ENCODE measurements around the gene FLG. TPM values are rescaled to one million over a fixed set of nuclear protein-coding genes. Genes with fewer than 3 reads are reported as not detected.

FLG gene
- total RNA-seq = not detected in 2 replicates

DNA sequence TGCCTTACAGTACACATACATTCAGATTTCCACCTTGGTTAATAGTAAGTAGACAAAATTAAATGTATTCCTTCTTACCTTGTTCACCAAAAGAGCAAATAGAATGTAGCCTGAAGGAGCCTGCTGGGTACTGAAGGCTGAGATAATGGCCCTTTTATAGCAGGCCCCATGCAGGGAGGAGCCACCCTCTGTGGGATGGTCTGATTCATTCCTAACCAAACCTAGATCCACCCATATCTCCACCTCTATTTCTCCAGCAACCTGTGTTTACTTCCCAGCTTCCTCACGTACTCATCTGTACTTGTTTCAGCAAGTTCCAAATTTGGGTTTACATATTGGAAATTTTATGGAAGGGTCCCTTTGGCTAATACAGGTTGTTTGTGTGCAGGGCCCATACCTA, at the start of gene FLG:
Gene FLG (minus strand): TSS at position 129 of the 400 bp plus-strand sequence. CDS start 9,783 bp downstream, outside the sequence.
- H3K4me3 ChIP-seq (ENCODE audit: low read depth, low read length) = peak within 1 kb of the TSS; percentile 36
- H3K36me3 ChIP-seq (ENCODE audit: control insufficient read depth, insufficient read depth, low read length) = no peaks in the 10 kb centered on the region
- TF ChIP-seq, protein P1, sequence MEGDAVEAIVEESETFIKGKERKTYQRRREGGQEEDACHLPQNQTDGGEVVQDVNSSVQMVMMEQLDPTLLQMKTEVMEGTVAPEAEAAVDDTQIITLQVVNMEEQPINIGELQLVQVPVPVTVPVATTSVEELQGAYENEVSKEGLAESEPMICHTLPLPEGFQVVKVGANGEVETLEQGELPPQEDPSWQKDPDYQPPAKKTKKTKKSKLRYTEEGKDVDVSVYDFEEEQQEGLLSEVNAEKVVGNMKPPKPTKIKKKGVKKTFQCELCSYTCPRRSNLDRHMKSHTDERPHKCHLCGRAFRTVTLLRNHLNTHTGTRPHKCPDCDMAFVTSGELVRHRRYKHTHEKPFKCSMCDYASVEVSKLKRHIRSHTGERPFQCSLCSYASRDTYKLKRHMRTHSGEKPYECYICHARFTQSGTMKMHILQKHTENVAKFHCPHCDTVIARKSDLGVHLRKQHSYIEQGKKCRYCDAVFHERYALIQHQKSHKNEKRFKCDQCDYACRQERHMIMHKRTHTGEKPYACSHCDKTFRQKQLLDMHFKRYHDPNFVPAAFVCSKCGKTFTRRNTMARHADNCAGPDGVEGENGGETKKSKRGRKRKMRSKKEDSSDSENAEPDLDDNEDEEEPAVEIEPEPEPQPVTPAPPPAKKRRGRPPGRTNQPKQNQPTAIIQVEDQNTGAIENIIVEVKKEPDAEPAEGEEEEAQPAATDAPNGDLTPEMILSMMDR (IDR thresholded peaks at IDR 0.05; ENCODE audit: insufficient read depth, low read length, poor library complexity, severe bottlenecking) = no peak
- H3K27me3 ChIP-seq (ENCODE audit: control insufficient read depth, insufficient read depth, low read length) = no peaks in the 10 kb centered on the region
- DNase-seq (ENCODE audit: low read depth) = no peak

GRCh38 chr1:152374451-152374850, 49.4 kb upstream of the FLG start:
- no peak for DNase-seq (ENCODE audit: low read depth)
- Histone ChIP-seq H3K36me3 (ENCODE audit: control insufficient read depth, insufficient read depth, low read length) (no peaks in the 10 kb centered on the region), H3K4me3 (ENCODE audit: low read depth, low read length) (no peak overlapping the region), H3K27me3 (ENCODE audit: control insufficient read depth, insufficient read depth, low read length) (no peaks in the 10 kb centered on the region)
- TF ChIP-seq, protein P1 (IDR thresholded peaks at IDR 0.05; ENCODE audit: insufficient read depth, low read length, poor library complexity, severe bottlenecking) = no peak

- H3K36me3 ChIP-seq (ENCODE audit: control insufficient read depth, insufficient read depth, low read length) = no peaks in the 10 kb centered on the region
- H3K27me3 ChIP-seq (ENCODE audit: control insufficient read depth, insufficient read depth, low read length) = no peaks in the 10 kb centered on the region
- no peak for DNase-seq (ENCODE audit: low read depth)
These were observed 47.6 kb upstream of the FLG start for GRCh38 chr1:152372672-152373071.

DNA sequence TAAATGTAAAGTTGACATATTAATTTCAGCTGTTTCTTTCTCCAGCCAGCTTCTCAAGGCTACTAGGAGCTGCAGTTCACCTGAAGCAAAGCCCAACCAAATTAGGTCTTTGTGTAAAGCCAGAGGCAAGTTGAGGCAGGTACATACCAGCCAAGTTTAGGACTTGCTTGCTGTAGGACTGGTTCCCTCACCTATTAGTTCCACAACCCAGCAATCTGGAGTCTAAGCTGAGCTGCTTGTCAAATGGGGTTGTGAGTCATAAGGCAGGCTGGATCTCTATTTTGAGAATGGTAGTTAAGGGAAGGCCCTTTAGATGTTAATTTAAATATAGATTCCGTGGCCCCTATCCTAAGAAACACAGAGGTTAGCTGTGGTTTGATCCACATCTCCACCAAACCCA, 42.4 kb upstream of the FLG start:
- TF ChIP-seq, protein P1 (IDR thresholded peaks at IDR 0.05; ENCODE audit: insufficient read depth, low read length, poor library complexity, severe bottlenecking) = no peak
- Histone ChIP-seq H3K27me3 (ENCODE audit: control insufficient read depth, insufficient read depth, low read length) (no peaks in the 10 kb centered on the region), H3K4me3 (ENCODE audit: low read depth, low read length) (no peak overlapping the region), H3K36me3 (ENCODE audit: control insufficient read depth, insufficient read depth, low read length) (no peaks in the 10 kb centered on the region)
- DNase-seq (ENCODE audit: low read depth) = no peak

More at GRCh38 chr1:152372672-152373071, 47.6 kb upstream of the FLG start:
- TF ChIP-seq, protein P1 (IDR thresholded peaks at IDR 0.05; ENCODE audit: insufficient read depth, low read length, poor library complexity, severe bottlenecking) = no peak
- no peak overlapping the region for H3K4me3 ChIP-seq (ENCODE audit: low read depth, low read length)

DNA sequence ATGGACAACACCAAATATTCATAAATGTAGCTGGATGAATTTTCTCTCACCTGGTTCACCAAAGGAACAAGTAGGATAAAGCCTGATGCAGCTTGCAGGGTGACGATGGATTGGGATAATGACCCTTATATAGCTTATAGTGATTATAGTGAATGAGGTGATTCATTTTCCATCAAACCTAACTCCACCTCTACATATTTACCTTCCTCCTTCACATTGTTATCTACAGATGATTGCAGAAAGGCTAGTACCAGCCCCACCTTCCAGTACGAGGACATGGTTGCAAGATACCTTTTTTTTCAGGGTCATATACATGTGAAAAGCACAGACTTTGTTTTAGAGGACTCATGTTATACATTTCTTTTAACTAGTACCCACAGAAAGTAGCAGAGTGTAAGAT, 34.9 kb upstream of the FLG start, which contains the start of gene FLG2:
Gene FLG2 (minus strand): TSS at position 101 of the 400 bp plus-strand sequence. CDS start 1,122 bp downstream, outside the sequence.
- H3K27me3 ChIP-seq (ENCODE audit: control insufficient read depth, insufficient read depth, low read length) = no peaks in the 10 kb centered on the region
- TF ChIP-seq, protein P1 (IDR thresholded peaks at IDR 0.05; ENCODE audit: insufficient read depth, low read length, poor library complexity, severe bottlenecking) = no peak
- no peak within 1 kb of the TSS for H3K4me3 ChIP-seq (ENCODE audit: low read depth, low read length)
- no peak for DNase-seq (ENCODE audit: low read depth)
- H3K36me3 ChIP-seq (ENCODE audit: control insufficient read depth, insufficient read depth, low read length) = no peaks in the 10 kb centered on the region

- no peak for DNase-seq (ENCODE audit: low read depth)
- Histone ChIP-seq H3K36me3 (ENCODE audit: control insufficient read depth, insufficient read depth, low read length) (no peaks in the 10 kb centered on the region), H3K27me3 (ENCODE audit: control insufficient read depth, insufficient read depth, low read length) (no peaks in the 10 kb centered on the region), H3K4me3 (ENCODE audit: low read depth, low read length) (no peak overlapping the region)
- TF ChIP-seq, protein P1 (IDR thresholded peaks at IDR 0.05; ENCODE audit: insufficient read depth, low read length, poor library complexity, severe bottlenecking) = no peak
These were observed 31.7 kb upstream of the FLG start for GRCh38 chr1:152356736-152357135.
